H1 (cell line): ENCODE measurements around the gene CMSS1. TPM values are rescaled to one million over a fixed set of nuclear protein-coding genes. Genes with fewer than 3 reads are reported as not detected.

Experiments used
- ATF2 ChIP-seq: IDR thresholded peaks from 2 replicates; pipeline ENCODE4 v1.6.1; 2012; ENCODE audit warnings: low read length, inconsistent platforms
- EGR1 ChIP-seq: IDR thresholded peaks from 2 replicates; pipeline ENCODE4 v1.6.1; 2011; ENCODE audit warnings: low read depth, low read length, borderline replicate concordance
- RNF2 ChIP-seq: fragments of 200-900, 300-1000 bp; sonication (generic); IDR thresholded peaks from 2 replicates; pipeline ENCODE4 v1.7.1; 2016; ENCODE audit warnings: borderline replicate concordance, low read depth, mild to moderate bottlenecking, antibody characterized with exemption, low read length; ENCODE audit not compliant: poor library complexity, severe bottlenecking; ENCODE audit errors: missing control alignments
- polyA plus RNA-seq, 7 experiments: library from polyadenylated mRNA; depleted of rRNA in 3 of 7; stranded (reverse) in 5 of 7; unstranded in 2 of 7; fragments of >200 nt in 5 of 7; fragments of 200-250 nt in 2 of 7; gene quantifications; 1 replicate in 5 of 7; 2 replicates in 1 of 7; 4 replicates in 1 of 7; pipeline versions ENCODE4 v1.2.1 to v1.2.3, GENCODE V29; 2011 to 2013; ENCODE audit warnings: missing spikeins in 2 of 7, mixed read lengths in 2 of 7
- total RNA-seq: library from RNA; stranded (reverse); fragmentation: NEBNext Ultra II Directional; extraction: Animal tissue kit (Norgen Biotek cat#: 25700); gene quantifications from 2 replicates; pipeline ENCODE4 v1.2.1, GENCODE V29; 2021

Gene CMSS1
- total and polyA plus RNA-seq, 2 of the 8 experiments (the other 6 are each of a cell fraction or from before 2014, with no cell fraction given): 15.2 to 75.1 TPM

GRCh38 chr3:99833617-99834205, 16.0 kb downstream of the CMSS1 start (continued):
- TF ChIP-seq ATF2 (no peak), RNF2 (no peak), EGR1 (no peak)
